H9 (cell line): ENCODE measurements around the gene TSC1. TPM values are rescaled to one million over a fixed set of nuclear protein-coding genes. Genes with fewer than 3 reads are reported as not detected.

ENCODE experiments used
- DNase-seq: peaks from one replicate; pipeline ENCODE4 v3.0.0-alpha.2; 2017
- H2AFZ ChIP-seq: one replicate; pipeline ENCODE4 v1.6.1; 2013; ENCODE audit warnings: mild to moderate bottlenecking, low read length, control low read depth, moderate library complexity
- H2AK5ac ChIP-seq: 2 replicates; pipeline ENCODE4 v1.6.1; 2013; ENCODE audit warnings: low read length, control low read depth, mixed read lengths; ENCODE audit not compliant: insufficient read length
- H2BK120ac ChIP-seq: one replicate; pipeline ENCODE4 v1.6.1; 2013; ENCODE audit warnings: low read depth, mild to moderate bottlenecking, low read length, control low read depth, inconsistent platforms; ENCODE audit not compliant: poor library complexity, severe bottlenecking
- H2BK12ac ChIP-seq: 2 replicates; pipeline ENCODE4 v1.6.1; 2013; ENCODE audit warnings: low read length, control low read depth, mixed read lengths, low read depth; ENCODE audit not compliant: insufficient read length
- H2BK15ac ChIP-seq: 2 replicates; pipeline ENCODE4 v1.6.1; 2013; ENCODE audit warnings: low read depth, low read length, control low read depth
- H2BK20ac ChIP-seq: one replicate; pipeline ENCODE4 v1.6.1; 2013; ENCODE audit warnings: low read depth, mild to moderate bottlenecking, low read length, control low read depth, inconsistent platforms; ENCODE audit not compliant: poor library complexity, severe bottlenecking
- H2BK5ac ChIP-seq: 2 replicates; pipeline ENCODE4 v1.6.1; 2013; ENCODE audit warnings: low read length, control low read depth, mixed read lengths; ENCODE audit not compliant: insufficient read length
- H3K14ac ChIP-seq: 2 replicates; pipeline ENCODE4 v1.6.1; 2013; ENCODE audit warnings: low read length, control low read depth; ENCODE audit not compliant: insufficient read depth
- H3K18ac ChIP-seq: 2 replicates; pipeline ENCODE4 v1.6.1; 2013; ENCODE audit warnings: low read depth, mild to moderate bottlenecking, mixed read lengths, low read length, control low read depth; ENCODE audit not compliant: insufficient read length
- H3K23ac ChIP-seq: 2 replicates; pipeline ENCODE4 v1.6.1; 2013; ENCODE audit warnings: low read length, control low read depth, mixed read lengths, low read depth; ENCODE audit not compliant: insufficient read length
- H3K23me2 ChIP-seq: 2 replicates; pipeline ENCODE4 v1.6.1; 2013; ENCODE audit warnings: low read depth, mild to moderate bottlenecking, mixed read lengths, low read length, control low read depth; ENCODE audit not compliant: insufficient read length, poor library complexity, severe bottlenecking
- H3K27ac ChIP-seq: 2 replicates; pipeline ENCODE4 v1.5.1; 2013; ENCODE audit warnings: low read length, control low read depth, mixed read lengths, low read depth; ENCODE audit not compliant: insufficient read length
- H3K27me3 ChIP-seq: 2 replicates; pipeline ENCODE4 v1.6.1; 2013; ENCODE audit warnings: low read length, control low read depth, inconsistent platforms; ENCODE audit not compliant: insufficient read depth
- H3K4ac ChIP-seq: 2 replicates; pipeline ENCODE4 v1.6.1; 2013; ENCODE audit warnings: low read depth, mild to moderate bottlenecking, control low read depth, inconsistent platforms, low read length, moderate library complexity
- H3K4me1 ChIP-seq: 2 replicates; pipeline ENCODE4 v1.6.1; 2013; ENCODE audit warnings: low read length, control low read depth, inconsistent platforms; ENCODE audit not compliant: insufficient read depth
- H3K4me2 ChIP-seq: 2 replicates; pipeline ENCODE4 v1.6.1; 2013; ENCODE audit warnings: low read length, control low read depth, mixed read lengths; ENCODE audit not compliant: insufficient read length, insufficient read depth
- H3K56ac ChIP-seq: 2 replicates; pipeline ENCODE4 v1.6.1; 2013; ENCODE audit warnings: low read depth, mild to moderate bottlenecking, mixed read lengths, low read length, control low read depth; ENCODE audit not compliant: insufficient read length
- H3K79me1 ChIP-seq: 2 replicates; pipeline ENCODE4 v1.6.1; 2013; ENCODE audit warnings: low read depth, mild to moderate bottlenecking, moderate library complexity, low read length, control low read depth, inconsistent platforms; ENCODE audit not compliant: insufficient read depth, poor library complexity, severe bottlenecking
- H3K79me2 ChIP-seq: 2 replicates; pipeline ENCODE4 v1.6.1; 2013; ENCODE audit warnings: low read length, control low read depth, inconsistent platforms; ENCODE audit not compliant: insufficient read depth
- H3K9ac ChIP-seq: 2 replicates; pipeline ENCODE4 v1.6.1; 2013; ENCODE audit warnings: low read length, control low read depth, mixed read lengths; ENCODE audit not compliant: insufficient read length; ENCODE audit errors: extremely low read depth
- H3K9me3 ChIP-seq: one replicate; pipeline ENCODE4 v1.6.1; 2013; ENCODE audit warnings: low read depth, low read length, inconsistent platforms; ENCODE audit not compliant: control insufficient read depth
- H3T11ph ChIP-seq: one replicate; pipeline ENCODE4 v1.6.1; 2013; ENCODE audit warnings: mild to moderate bottlenecking, low read length, control low read depth, inconsistent platforms
- H4K20me1 ChIP-seq: one replicate; pipeline ENCODE4 v1.6.1; 2013; ENCODE audit not compliant: control insufficient read depth, insufficient read length, insufficient read depth
- H4K5ac ChIP-seq: 2 replicates; pipeline ENCODE4 v1.6.1; 2013; ENCODE audit warnings: low read depth, mild to moderate bottlenecking, mixed read lengths, low read length, control low read depth; ENCODE audit not compliant: insufficient read length
- H4K8ac ChIP-seq: replicated peaks from 2 replicates; pipeline ENCODE4 v1.6.1; 2013; ENCODE audit warnings: low read length, control low read depth, mixed read lengths, low read depth; ENCODE audit not compliant: insufficient read length
- H4K91ac ChIP-seq: 2 replicates; pipeline ENCODE4 v1.6.1; 2013; ENCODE audit warnings: low read depth, mild to moderate bottlenecking, moderate library complexity, mixed read lengths, low read length, control low read depth; ENCODE audit not compliant: insufficient read length
- H3K27ac Mint-ChIP-seq, 3 experiments: 2 replicates in 2 of 3; 3 replicates in 1 of 3; pipeline ENCODE4 v1.8.0; 2020 to 2021; ENCODE audit warnings: mixed read lengths in 3 of 3, mild to moderate bottlenecking in 1 of 3, moderate library complexity in 1 of 3
- H3K27me3 Mint-ChIP-seq: 2 replicates; pipeline ENCODE4 v1.8.0; 2021; ENCODE audit warnings: low read depth, mild to moderate bottlenecking, moderate library complexity, mixed read lengths
- H3K36me3 Mint-ChIP-seq, 3 experiments: 2 replicates in 2 of 3; 3 replicates in 1 of 3; pipeline ENCODE4 v1.8.0; 2020 to 2021; ENCODE audit warnings: low read depth in 3 of 3, mixed read lengths in 3 of 3; ENCODE audit not compliant: insufficient read depth in 1 of 3
- H3K4me1 Mint-ChIP-seq, 2 experiments: 2 replicates each; pipeline ENCODE4 v1.8.0; 2020; ENCODE audit warnings: mixed read lengths in 2 of 2
- H3K4me3 Mint-ChIP-seq, 2 experiments: 2 replicates in 1 of 2; 3 replicates in 1 of 2; pipeline ENCODE4 v1.8.0; 2020 to 2021; ENCODE audit warnings: mild to moderate bottlenecking in 2 of 2, mixed read lengths in 2 of 2, moderate library complexity in 1 of 2
- H3K9me3 Mint-ChIP-seq, 2 experiments: 2 replicates in 1 of 2; 3 replicates in 1 of 2; pipeline ENCODE4 v1.8.0; 2020; ENCODE audit warnings: mild to moderate bottlenecking in 2 of 2, mixed read lengths in 2 of 2, moderate library complexity in 1 of 2
- CTCF ChIP-seq: fragments of 200-600 bp; sonication (generic); conservative IDR thresholded peaks from 3 replicates; pipeline ENCODE4 v1.8.0; 2021; ENCODE audit warnings: antibody characterized with exemption, mild to moderate bottlenecking
- WGBS: extraction: QIAGEN DNeasy Blood & Tissue Kit; methylation state at CpG from one replicate; pipeline ENCODE4 v1.1.7; 2013; ENCODE audit warnings: missing lambda C conversion rate, low lambda C conversion rate, mixed read lengths; ENCODE audit not compliant: insufficient read length; ENCODE audit errors: extremely low coverage; 5-methylcytosine and 5-hydroxymethylcytosine counted together
- total RNA-seq: library from RNA; stranded (reverse); gene quantifications from 2 replicates; pipeline ENCODE4 v1.2.1, GENCODE V29; 2021

TSC1 gene
- total RNA-seq, 1 experiment from 2014 or later = 32.7 TPM

- Mint-ChIP-seq H3K4me1 (peaks cover 0 to 5% of the 10 kb centered on the region in 2 experiments; a peak in 1 of 4 replicates), H3K36me3 (no peaks in the 10 kb centered on the region), H3K4me3 (no peak overlapping the region), H3K9me3 (no peaks in the 10 kb centered on the region), H3K27ac (peak overlapping the region in 1 of 3 experiments; percentile 53; a peak in 1 of 7 replicates), H3K27me3 (peaks cover 20% of the 10 kb centered on the region)
- Histone ChIP-seq H2BK12ac (no peak overlapping the region), H3K4me1 (no peaks in the 10 kb centered on the region), H3K23me2 (peaks cover 3% of the 10 kb centered on the region), H4K20me1 (no peaks in the 10 kb centered on the region), H3K23ac (no peak overlapping the region), H2BK120ac (no peak overlapping the region), H2BK15ac (no peak overlapping the region), H3K27ac (no peak overlapping the region), H2BK5ac (no peak overlapping the region), H2AK5ac (no peak overlapping the region), H3K4me2 (no peak overlapping the region), H3K56ac (no peak overlapping the region), H3T11ph (no peak overlapping the region), H2BK20ac (no peak overlapping the region), H3K4ac (no peak overlapping the region), H3K79me1 (no peaks in the 10 kb centered on the region), H3K14ac (no peak overlapping the region), H4K5ac (no peak overlapping the region), H3K9me3 (no peaks in the 10 kb centered on the region), H2AFZ (no peak overlapping the region), H3K9ac (no peak overlapping the region), H4K8ac (peak overlapping the region; percentile 46), H4K91ac (no peak overlapping the region), H3K79me2 (no peaks in the 10 kb centered on the region), H3K18ac (no peak overlapping the region), H3K27me3 (no peaks in the 10 kb centered on the region)
- no peak for DNase-seq
- no peak for TF ChIP-seq CTCF
- no CpG with 5 or more reads among the region's 6 CpGs for WGBS
These were observed 61.8 kb downstream of the TSC1 start for GRCh38 chr9:132882616-132883015.
